Fibroblast of lung (primary cell): ENCODE data around the gene ASCC3.

ENCODE experiments used
- EZH2 ChIP-seq: IDR thresholded peaks from 2 replicates; pipeline ENCODE4 v1.5.1; 2012; ENCODE audit warnings: low read length, control low read depth, mild to moderate bottlenecking; ENCODE audit errors: missing control alignments
- TF ChIP-seq, protein P1 (sequence below), 2 donors: IDR thresholded peaks in 1 of 2; conservative IDR thresholded peaks in 1 of 2; 1 replicate in 1 of 2; 2 replicates in 1 of 2; pipeline ENCODE4 v1.5.1; 2011 to 2012; ENCODE audit warnings: low read length in 2 of 2, control low read depth in 1 of 2, inconsistent platforms in 1 of 2, low read depth in 1 of 2, mild to moderate bottlenecking in 1 of 2

GRCh38 chr6:100865525-100865924 is 15.6 kb downstream of the ASCC3 start:
- TF ChIP-seq, protein P1, sequence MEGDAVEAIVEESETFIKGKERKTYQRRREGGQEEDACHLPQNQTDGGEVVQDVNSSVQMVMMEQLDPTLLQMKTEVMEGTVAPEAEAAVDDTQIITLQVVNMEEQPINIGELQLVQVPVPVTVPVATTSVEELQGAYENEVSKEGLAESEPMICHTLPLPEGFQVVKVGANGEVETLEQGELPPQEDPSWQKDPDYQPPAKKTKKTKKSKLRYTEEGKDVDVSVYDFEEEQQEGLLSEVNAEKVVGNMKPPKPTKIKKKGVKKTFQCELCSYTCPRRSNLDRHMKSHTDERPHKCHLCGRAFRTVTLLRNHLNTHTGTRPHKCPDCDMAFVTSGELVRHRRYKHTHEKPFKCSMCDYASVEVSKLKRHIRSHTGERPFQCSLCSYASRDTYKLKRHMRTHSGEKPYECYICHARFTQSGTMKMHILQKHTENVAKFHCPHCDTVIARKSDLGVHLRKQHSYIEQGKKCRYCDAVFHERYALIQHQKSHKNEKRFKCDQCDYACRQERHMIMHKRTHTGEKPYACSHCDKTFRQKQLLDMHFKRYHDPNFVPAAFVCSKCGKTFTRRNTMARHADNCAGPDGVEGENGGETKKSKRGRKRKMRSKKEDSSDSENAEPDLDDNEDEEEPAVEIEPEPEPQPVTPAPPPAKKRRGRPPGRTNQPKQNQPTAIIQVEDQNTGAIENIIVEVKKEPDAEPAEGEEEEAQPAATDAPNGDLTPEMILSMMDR (conservative IDR thresholded peaks at IDR 0.05 in 1 of 2, IDR thresholded peaks at IDR 0.05 in 1 of 2; ENCODE audit: low read depth in 1 of 2, low read length in 2 of 2): no peak
- TF ChIP-seq EZH2: no peak
